ENCODE results near the gene TLE1.

Gene TLE1

DNA sequence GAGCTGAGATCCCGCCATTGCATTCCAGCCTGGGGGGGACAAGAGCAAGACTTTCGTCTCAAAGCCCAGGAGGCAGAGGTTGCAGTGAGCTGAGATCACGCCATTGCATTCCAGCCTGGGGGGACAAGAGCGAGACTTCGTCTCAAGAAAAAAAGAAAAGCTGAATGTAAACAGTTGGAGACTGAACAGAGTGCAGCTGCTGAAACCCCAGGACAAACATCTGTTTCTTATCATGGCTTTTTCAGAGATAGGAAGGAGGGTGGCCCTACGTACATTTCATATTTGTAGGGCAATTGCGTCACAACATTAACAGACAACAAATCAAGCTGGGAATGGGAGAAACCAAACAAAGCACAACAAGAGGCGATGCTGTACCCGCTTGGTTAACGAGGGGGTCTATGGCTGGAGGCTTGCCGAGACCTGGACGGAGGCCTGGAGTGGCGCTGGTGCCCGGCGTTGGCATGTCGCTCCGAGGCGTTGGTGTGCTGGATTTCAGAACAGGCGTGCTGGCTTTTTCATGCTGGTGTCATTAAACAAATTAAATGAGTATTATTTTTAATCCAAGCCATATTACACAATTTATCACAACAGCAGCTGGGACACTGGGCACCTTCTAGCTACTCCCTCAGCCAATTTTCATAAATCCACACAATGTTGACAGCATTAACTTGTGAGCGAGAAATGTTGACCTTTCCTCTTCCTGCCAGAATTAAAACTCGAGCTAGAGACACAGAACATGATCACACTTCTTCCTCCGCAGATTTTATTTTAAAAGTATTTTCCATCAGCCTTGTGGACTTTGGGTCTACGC lies 76.1 kb downstream of the TLE1 start:
- no peaks in the 10 kb centered on the region for H3K9me3 ChIP-seq (ENCODE audit: severe bottlenecking)
- peaks cover 73% of the 10 kb centered on the region for H3K36me3 ChIP-seq
- no peak for TF ChIP-seq CTCF (IDR thresholded peaks at IDR 0.05; ENCODE audit: low read depth, low read length)
- H3K27me3 ChIP-seq (ENCODE audit: insufficient read depth, low read depth, severe bottlenecking) = no peaks in the 10 kb centered on the region
- no peak for DNase-seq
- H3K27ac ChIP-seq = no peak overlapping the region
- H3K4me3 ChIP-seq (ENCODE audit: low read depth, low read length) = no peak overlapping the region

DNA sequence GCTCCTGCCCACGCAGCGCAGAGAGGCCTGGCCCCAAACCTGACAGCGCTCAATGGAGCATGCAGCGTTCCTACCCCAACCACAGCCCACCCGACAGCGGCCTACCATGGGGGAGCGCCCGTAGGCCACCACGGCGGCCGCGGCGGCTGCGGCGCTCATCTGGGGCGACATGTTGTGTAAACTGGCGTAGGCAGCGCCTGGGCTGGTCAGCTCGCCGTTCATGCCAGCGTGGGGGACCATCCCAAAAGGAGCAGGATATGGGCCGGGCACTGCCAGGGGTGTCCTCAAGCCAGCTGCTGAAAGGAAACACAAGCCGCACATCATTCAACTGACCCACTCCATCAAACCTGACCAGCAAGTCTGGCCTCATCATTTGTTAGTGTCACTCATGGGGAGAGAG lies 77.7 kb downstream of the TLE1 start:
- no peak for DNase-seq
- Histone ChIP-seq H3K27ac (no peak overlapping the region), H3K36me3 (peaks cover 85% of the 10 kb centered on the region), H3K9me3 (ENCODE audit: severe bottlenecking) (no peaks in the 10 kb centered on the region), H3K27me3 (ENCODE audit: insufficient read depth, low read depth, severe bottlenecking) (no peaks in the 10 kb centered on the region), H3K4me3 (ENCODE audit: low read depth, low read length) (no peak overlapping the region)
- no peak for TF ChIP-seq CTCF (IDR thresholded peaks at IDR 0.05; ENCODE audit: low read depth, low read length)

GRCh38 chr9:81610740-81611107 lies 78.6 kb downstream of the TLE1 start:
- no peak overlapping the region for H3K27ac ChIP-seq
- peaks cover 78% of the 10 kb centered on the region for H3K36me3 ChIP-seq
- no peaks in the 10 kb centered on the region for H3K27me3 ChIP-seq (ENCODE audit: insufficient read depth, low read depth, severe bottlenecking)
- H3K9me3 ChIP-seq (ENCODE audit: severe bottlenecking) = no peaks in the 10 kb centered on the region
- H3K4me3 ChIP-seq (ENCODE audit: low read depth, low read length) = no peak overlapping the region
- no peak for DNase-seq
- TF ChIP-seq CTCF (IDR thresholded peaks at IDR 0.05; ENCODE audit: low read depth, low read length) = no peak

- Histone ChIP-seq H3K9me3 (ENCODE audit: severe bottlenecking) (no peaks in the 10 kb centered on the region), H3K27me3 (ENCODE audit: insufficient read depth, low read depth, severe bottlenecking) (no peaks in the 10 kb centered on the region), H3K36me3 (peaks cover 78% of the 10 kb centered on the region), H3K4me3 (ENCODE audit: low read depth, low read length) (no peak overlapping the region), H3K27ac (no peak overlapping the region)
- peak; percentile 11 for DNase-seq
- TF ChIP-seq CTCF (IDR thresholded peaks at IDR 0.05; ENCODE audit: low read depth, low read length) = no peak
Measured at GRCh38 chr9:81609782-81610739, 79.3 kb downstream of the TLE1 start.

- Histone ChIP-seq H3K27ac (no peak overlapping the region), H3K36me3 (peaks cover 84% of the 10 kb centered on the region)
- no peak for DNase-seq
Measured at GRCh38 chr9:81608289-81608657, 81.1 kb downstream of the TLE1 start.

More at GRCh38 chr9:81608289-81608657, 81.1 kb downstream of the TLE1 start:
- TF ChIP-seq CTCF (IDR thresholded peaks at IDR 0.05; ENCODE audit: low read depth, low read length) = no peak
- Histone ChIP-seq H3K4me3 (ENCODE audit: low read depth, low read length) (no peak overlapping the region), H3K27me3 (ENCODE audit: insufficient read depth, low read depth, severe bottlenecking) (no peaks in the 10 kb centered on the region), H3K9me3 (ENCODE audit: severe bottlenecking) (no peaks in the 10 kb centered on the region)

All from WERI-Rb-1 (cell line).